GDM1 (cell line): ENCODE measurements around the gene RPTOR.

Experiments
- DNase-seq: peaks from one replicate; lab custom pipeline; 2025; lab: John Stamatoyannopoulos, UW

RPTOR gene

GRCh38 chr17:80980397-80981061 lies 435.9 kb downstream of the RPTOR start:
- no peak for DNase-seq

- DNase-seq, result no peak
Measured at GRCh38 chr17:80981062-80981902, 436.6 kb downstream of the RPTOR start.

DNA sequence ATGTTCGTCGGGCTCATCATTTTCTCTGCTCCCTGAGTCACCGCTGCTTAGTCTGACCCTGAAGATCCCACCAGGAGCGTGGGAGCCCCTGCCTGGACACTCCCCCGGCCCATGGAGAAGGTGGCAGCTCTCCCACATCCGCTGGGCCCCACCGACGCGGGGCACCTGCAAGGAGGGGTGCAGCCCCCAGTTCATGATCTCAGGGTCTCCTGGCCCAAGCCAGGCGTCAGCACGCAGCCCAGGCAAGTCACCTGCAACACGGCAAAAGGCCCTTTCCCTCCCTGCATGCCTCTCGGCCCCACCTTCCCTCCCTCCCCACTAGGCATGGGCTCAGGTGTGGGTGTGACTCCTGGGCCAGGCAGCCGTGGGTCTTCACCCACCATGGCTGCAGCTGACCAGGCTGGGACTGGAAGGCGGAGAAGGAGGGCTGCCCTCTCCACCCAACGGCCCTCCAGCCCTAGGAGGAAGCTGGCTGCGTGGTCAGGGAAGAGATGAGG lies 437.3 kb downstream of the RPTOR start:
- no peak for DNase-seq

- DNase-seq, result no peak
Measured at GRCh38 chr17:80982426-80982974, 437.9 kb downstream of the RPTOR start.

GRCh38 chr17:80983545-80983944 lies 438.9 kb downstream of the RPTOR start:
- no peak for DNase-seq

DNA sequence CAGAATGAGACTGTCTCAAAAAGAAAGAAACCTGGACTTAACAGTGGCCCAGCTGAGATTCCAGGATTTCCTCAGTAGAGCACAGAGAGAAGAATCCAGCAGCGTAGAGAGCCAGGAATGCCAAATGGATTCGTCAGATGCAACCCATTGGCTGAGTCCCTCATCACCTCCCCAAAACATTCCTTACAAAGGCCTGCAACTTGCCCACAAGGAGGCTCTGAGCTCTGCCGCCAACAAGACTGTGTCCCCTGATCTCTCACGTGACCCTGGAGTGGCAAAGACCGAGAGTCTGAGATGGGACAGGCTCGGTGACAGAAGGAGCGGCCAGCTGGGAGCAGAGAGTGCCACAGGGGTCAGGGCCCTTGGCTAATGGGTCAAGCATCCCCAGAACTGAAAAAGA lies 440.1 kb downstream of the RPTOR start:
- no peak for DNase-seq

GRCh38 chr17:80986046-80986445 lies 441.4 kb downstream of the RPTOR start:
- no peak for DNase-seq

DNA sequence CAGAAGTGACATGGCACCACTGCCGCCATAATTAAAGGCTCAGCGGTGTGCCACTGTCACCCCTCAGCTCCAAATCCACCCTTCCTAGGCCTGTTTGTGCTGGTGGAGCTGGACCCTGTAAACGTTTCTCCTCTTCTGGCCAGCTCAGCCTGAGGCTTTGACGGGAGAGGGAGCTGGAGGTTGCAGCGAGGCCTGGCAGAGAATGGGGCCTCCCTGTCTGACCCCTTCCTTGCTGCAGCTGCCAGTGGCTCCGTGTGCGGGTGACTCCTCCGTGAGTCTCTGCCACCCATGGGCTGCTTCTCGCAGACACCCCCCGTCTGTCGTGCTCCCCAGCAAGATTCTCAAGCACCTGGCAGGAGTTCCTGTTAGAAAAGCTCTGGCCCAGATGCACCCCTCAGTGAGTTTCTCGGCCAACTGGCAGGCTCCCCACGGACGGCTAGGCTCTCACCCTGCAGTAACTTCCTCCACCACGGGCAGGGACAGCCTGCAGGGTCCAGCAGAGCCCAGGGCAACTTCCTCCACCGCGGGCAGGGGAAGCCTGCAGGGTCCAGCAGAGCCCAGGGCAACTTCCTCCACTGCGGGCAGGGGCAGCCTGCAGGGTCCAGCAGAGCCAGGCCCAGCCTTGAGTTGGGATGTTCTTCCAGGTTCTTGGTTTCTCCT lies 442.3 kb downstream of the RPTOR start:
- no peak for DNase-seq

GRCh38 chr17:80987941-80988461 lies 443.4 kb downstream of the RPTOR start:
- DNase-seq, result no peak

DNA sequence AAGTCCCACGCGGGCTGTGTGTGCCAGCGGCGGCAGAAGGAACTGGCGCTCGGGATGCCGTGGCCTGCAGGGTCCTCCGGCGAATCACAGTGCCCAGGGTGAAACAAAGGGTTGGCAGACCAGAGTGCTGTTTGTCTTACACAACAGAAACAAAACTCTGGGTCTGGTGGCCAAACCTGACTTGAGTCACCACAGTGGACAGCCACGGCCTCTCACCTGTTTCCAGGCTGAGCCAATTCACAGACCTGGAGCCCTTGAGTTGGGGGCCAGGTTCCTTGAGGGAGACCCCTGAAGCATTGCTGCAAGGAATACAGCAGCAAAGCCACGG lies 444.9 kb downstream of the RPTOR start:
- no peak for DNase-seq

- DNase-seq, result no peak
Measured at GRCh38 chr17:80990921-80991644, 446.4 kb downstream of the RPTOR start.

GRCh38 chr17:80991645-80992076 lies 447.0 kb downstream of the RPTOR start, which contains the start of gene CHMP6:
CHMP6 (plus strand) TSS chr17:80991841; CDS start chr17:80991919, 78 bp downstream.
- peak; percentile 66 for DNase-seq

GRCh38 chr17:80992077-80992947 lies 447.7 kb downstream of the RPTOR start:
- no peak for DNase-seq

DNA sequence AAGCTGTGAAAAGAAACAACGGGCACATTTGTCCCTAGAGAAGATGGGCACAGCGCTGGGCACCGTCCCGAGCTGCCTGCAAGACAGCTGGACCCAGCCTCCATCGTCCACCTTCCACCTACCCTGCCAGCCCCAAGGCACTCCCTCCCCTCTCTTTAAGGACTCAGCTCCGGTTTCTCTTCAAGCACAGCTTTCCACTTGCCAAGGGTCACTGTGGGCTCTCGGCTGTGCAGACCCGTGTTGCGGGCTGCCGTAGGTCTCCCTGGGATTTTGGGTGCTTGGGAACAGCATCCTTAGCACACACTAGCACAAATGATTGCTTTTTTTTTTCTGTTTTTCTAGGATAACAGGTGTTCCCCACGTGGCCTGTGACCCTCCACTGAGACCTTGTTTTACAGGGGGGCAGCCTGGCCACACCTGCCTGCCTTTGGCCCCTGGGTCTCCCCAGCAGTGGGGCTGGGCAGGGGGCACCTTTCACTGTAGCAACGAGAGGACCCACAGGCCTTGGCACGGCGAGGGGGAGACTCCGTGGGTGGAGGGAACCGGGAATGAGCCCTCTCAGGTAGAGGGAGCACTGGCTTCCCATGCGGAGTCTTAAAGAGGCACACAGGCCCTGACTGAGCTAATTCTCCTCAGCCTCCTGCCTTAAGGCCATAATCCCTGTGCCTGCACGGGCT lies 448.4 kb downstream of the RPTOR start:
- no peak for DNase-seq

- DNase-seq, result no peak
Measured at GRCh38 chr17:80995131-80995530, 450.5 kb downstream of the RPTOR start.

DNA sequence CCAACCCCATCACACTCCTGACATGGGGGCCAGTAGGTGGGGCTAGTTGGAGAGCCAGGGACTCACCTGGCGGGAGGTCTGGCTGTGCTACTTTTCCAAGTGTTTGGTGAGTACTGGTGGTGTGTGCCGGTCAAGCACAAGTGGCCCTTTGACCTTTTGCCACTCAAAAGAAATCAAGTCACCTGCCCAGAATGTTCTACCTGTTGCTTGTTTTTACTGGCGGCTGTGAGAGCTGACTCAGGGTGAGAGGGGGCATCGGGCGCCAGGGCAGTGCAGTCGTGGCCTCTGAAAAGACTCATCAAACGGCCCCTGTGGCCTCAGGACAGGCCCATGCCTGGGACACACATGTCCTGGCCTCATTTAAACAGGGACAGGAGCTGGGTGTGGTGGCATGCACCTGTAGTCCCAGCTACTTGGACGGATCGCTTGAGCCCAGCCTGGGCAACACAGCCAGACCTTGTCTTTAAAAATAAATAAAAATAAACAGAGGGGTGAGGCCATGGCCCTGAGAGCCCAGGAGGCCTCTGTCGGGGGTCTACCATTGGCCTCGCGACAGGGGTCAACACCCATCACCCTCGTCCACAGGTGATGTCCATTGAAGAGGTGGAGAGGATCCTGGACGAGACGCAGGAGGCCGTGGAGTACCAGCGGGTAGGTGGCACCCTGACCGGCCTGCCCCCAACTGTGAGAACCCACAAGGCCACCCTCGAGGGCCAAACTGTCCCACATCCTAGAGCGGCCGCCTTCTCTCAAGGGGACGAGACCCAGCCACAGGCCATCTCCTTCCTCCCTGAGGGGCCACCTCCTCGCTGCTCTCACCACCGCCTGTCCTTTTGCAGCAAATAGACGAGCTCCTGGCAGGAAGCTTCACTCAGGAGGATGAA lies 452.0 kb downstream of the RPTOR start:
- no peak for DNase-seq

GRCh38 chr17:80997424-80998117 lies 452.9 kb downstream of the RPTOR start:
- DNase-seq, result peak; percentile 86

DNA sequence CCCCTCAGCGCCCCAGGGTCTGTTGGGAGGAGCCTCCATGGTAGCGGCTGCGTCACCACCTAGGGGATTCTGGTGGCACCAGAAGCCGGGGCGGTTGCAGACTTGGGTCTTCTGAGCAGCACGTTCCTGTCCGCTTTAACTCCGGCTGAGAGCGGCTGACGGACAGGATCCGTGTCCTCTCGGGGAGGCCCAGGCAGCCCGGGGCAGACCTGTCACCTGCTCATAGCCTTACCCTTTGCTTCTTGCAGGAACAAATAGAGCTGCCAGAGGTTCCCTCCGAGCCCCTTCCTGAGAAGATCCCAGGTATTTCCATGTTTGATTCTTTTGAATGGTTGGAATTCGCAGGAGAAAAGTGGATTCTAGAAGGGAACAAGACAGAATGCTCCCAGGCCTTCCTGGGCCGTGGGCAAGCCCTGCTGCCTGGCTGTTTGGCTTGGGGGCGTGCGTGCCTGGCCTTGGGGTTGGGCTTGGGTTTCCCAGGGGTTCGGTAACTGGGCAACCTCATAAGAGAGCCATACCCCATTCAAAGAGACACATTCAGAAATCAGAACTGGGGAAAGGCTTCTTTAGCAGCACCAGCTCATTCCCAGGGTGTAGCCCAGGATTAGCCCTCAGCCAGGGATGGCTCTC lies 453.6 kb downstream of the RPTOR start:
- DNase-seq, result no peak
